Endometrial microvascular endothelial cells (primary cell): ENCODE measurements around the gene METTL24. TPM values are rescaled to one million over a fixed set of nuclear protein-coding genes. Genes with fewer than 3 reads are reported as not detected.

ENCODE experiments used
- in situ Hi-C: cut with HindIII; loops from 2 replicates; pipeline ENCODE4 v1.10.0; 2017; ENCODE audit warnings: low sequenced_read_pairs, low pct_unique_long_range_greater_than_20kb; ENCODE audit errors: inconsistent ontology term
- total RNA-seq: library from RNA; depleted of rRNA; stranded (reverse); fragments of >200 nt; gene quantifications from one replicate; pipeline ENCODE4 v1.2.3, GENCODE V29; 2015; ENCODE audit errors: inconsistent ontology term

Gene METTL24, protein sequence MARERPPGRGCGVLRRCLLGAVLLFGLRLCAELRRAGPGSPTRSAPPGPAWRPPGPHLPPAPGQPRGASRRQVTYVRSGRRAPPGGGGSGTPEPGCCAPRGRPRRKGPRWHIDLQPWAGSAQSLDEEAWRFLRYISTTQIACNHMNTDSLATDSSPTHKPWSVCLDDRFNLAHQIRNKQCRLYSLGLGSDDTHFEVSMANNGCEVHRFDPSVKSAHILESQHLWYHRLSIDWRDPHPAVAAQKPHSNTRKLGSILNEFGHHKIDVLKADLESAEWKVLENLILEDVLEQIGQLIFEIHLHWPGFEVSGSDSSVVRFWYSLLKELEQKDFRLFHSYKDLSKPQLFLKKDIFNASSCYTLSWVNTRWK
- total RNA-seq = not detected

GRCh38 chr6:110357664-110358552, at the start of gene METTL24:
METTL24 (minus strand) TSS chr6:110358349; CDS start chr6:110358272, 77 bp downstream.
- in situ Hi-C loops = no loop called here

GRCh38 chr6:110404607-110405006, 46.5 kb upstream of the METTL24 start:
- in situ Hi-C loops = no loop called here

DNA sequence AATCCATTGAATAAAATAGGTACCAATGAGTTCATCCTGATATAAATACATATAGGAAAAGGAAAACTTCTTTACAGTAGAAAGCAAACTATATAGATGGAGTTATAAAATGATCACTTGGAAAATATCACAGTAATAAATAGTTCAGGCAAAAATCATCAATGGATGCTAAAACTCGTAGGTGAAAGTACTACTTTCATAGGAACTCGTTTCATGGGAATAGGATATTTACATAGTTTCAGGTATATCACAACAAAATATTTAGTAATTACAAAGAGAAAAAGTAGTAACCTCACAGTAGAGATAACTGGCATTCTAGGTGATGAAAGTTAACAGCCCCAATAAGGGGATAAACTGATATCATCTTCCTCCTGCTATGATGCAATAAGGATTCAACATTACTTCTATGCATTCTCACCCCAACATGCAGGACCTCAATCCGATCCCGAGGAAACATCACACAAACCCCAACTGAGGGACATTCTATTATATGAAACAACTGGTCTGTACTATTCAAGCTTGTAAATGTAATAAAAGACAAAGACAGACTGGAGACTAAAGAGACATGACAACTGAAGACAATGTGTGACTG, 43.5 kb upstream of the METTL24 start:
- in situ Hi-C loops = no loop called here

DNA sequence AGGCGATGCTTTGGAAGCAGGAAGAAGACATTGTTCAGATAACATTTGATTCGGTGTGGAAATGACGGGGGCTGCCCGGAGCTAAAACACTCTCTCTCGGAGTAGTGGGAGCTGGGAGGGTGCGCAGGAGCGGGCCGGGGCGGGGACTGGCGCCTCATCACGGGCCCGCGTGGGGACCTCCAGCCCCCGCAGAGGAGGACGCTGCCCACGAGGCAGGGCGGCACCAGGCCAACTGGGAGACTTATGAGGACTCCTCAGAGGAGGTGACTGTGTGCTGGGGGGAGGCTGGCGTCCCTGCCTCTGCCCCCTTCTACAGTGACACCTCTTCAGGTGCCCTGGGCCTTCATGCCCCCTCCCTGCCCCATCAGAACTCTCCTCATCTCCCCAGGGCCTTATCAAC, 42.1 kb upstream of the METTL24 start:
- in situ Hi-C loops = no loop called here

DNA sequence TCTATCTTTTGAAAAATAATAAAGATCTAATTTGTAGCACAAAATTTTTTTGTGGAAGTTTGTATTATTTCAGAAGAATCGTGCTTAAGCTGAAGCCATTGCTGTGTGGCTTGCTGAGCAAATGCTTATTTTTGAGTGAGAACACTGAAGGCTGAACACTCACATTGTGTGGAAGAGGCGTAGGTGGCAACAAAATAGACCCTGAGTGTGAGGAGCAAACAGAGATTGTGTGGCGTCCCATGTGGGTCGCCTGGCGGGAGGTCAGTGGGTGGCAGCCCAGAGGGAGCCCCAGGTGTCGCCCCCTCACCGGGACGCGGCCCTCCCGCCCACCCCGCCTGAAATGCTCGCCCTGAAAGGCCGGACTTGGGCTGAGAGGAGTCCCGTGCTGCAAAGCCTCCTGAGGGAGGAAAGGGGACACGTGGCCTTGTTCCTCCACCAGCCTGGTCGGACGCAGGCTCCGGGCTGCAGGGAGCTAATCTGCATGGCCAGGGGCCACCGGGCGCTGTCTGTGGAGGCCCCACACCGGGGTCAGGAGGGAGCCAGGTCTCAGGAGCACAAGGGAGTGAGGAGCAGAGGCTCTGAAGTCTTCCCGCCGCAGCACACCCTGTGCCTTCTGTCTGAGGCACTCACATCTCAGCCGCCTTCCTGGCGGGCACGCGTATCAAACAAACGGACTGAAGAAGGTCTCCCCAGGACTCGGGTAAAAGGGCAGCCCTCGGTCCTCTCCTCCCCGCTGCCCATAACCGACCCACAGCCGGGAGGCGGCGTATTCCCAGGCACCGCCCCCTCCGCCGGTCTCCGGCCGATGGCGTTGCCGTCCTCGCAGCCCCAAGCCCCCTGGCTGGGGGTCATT, 41.3 kb upstream of the METTL24 start:
- in situ Hi-C loops = no loop called here

DNA sequence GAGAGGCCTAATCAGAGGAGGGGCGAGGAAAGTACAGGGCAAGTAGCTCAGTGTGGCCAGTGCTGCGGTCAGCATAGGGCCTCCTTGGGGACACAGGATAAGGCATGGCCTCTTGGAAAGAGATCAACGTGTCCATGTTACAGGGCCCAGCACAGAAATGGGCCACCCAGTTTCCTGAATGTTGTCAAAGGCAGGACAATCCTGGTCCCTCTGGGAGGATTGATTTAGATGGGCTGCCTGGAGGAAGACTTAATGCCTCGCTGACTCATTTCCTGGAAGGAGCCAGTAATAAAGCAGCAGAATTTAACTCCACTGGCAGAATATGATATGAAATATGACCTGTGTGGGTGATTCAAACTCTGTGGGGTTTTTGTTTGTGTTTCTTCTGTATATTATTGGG, 40.6 kb upstream of the METTL24 start:
- in situ Hi-C loops = no loop called here

DNA sequence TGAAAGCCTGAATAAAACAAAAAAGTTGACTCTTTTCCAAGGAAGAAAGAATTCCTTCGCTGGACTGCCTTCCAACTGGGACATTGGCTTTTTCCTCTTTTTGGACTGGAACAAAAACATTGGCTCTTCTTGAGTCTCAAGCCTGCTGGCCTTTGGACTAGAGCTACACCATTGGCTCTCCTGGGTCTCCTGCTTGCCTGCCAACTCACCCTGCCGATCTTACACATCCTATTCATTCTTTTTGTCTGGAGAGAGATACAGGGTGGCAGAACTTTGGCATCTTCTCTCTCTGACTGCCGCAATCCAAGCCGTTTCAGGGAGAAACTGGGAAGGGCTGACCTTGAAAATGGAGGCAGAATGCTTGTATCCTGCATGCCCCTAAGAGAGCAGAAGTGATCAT, 37.1 kb upstream of the METTL24 start:
- in situ Hi-C loops = no loop called here

- in situ Hi-C loops = no loop called here
These were observed 36.3 kb upstream of the METTL24 start for GRCh38 chr6:110394409-110394808.

DNA sequence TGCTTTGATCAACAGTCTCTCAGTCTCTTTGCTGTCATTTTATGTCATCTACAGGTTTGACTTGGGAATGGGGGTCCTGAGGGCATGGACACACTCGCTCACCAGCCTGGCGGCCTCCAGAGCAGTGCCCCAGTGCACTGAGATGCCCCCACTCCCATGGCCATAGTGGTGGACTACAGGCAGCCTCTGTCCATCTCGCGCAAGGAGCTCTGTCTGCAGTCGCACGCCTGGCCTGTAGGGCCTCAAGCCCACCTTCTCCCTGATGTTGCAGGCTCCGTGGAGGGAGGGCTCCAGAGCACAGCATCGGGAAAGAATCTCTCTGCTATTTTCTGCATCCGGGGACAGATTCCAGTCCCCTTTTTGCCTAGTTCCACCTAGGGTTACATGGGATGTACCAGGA, 34.6 kb upstream of the METTL24 start:
- in situ Hi-C loops = no loop called here

- in situ Hi-C loops = no loop called here
These were observed 32.3 kb upstream of the METTL24 start for GRCh38 chr6:110390404-110390803.

- in situ Hi-C loops = no loop called here
These were observed 31.7 kb upstream of the METTL24 start for GRCh38 chr6:110389689-110390382.

- in situ Hi-C loops = no loop called here
These were observed 29.8 kb upstream of the METTL24 start for GRCh38 chr6:110387986-110388385.

GRCh38 chr6:110385458-110385863, 27.3 kb upstream of the METTL24 start:
- in situ Hi-C loops = no loop called here

- in situ Hi-C loops = no loop called here
These were observed 20.4 kb upstream of the METTL24 start for GRCh38 chr6:110378552-110378951.

GRCh38 chr6:110369066-110369465, 10.9 kb upstream of the METTL24 start:
- in situ Hi-C loops = no loop called here

GRCh38 chr6:110368284-110368683, 10.1 kb upstream of the METTL24 start:
- in situ Hi-C loops = no loop called here

GRCh38 chr6:110367825-110368224, 9.7 kb upstream of the METTL24 start:
- in situ Hi-C loops = no loop called here

GRCh38 chr6:110366975-110367374, 8.8 kb upstream of the METTL24 start:
- in situ Hi-C loops = no loop called here
